ENCODE measurements around the gene STXBP5L. TPM values are rescaled to one million over a fixed set of nuclear protein-coding genes. Genes with fewer than 3 reads are reported as not detected.
A peak's percentile ranks its signal among the peaks of the same experiment; 100 is the strongest.

Gene STXBP5L
- total RNA-seq, 1 donor from 2014 or later: 8.5 TPM

Small RNA genes lying within 50 kb of the gene (microRNA-seq; reads per million reads assigned to microRNA genes)
- gene MIR5682 (ENCODE audit: borderline number of aligned reads, unreplicated experiment): 12.5 reads per million, percentile 22 among the genes with 10 or more reads in this experiment

Other genes with a start within 250 kb of the STXBP5L start
- gene HGD, start 226.0 kb upstream of the STXBP5L start, total RNA-seq: 11.9 and 27.8 TPM in 2 replicates
- 24.9 and 26.4 TPM in 2 replicates for gene RABL3, start 165.7 kb upstream of the STXBP5L start, total RNA-seq
- 28.3 and 31.2 TPM in 2 replicates for gene GTF2E1, start 165.5 kb upstream of the STXBP5L start, total RNA-seq

Data from progenitor cell of endocrine pancreas (in vitro differentiated cells).